Erythroblast (primary cell): ENCODE measurements around the gene CYB5R3.

Source experiments
- GATA1 ChIP-seq: IDR thresholded peaks from 2 replicates; pipeline ENCODE4 v1.6.1; 2011; ENCODE audit warnings: low read depth, mild to moderate bottlenecking, control low read depth, low read length, moderate library complexity
- POLR2A ChIP-seq: IDR thresholded peaks from 2 replicates; pipeline ENCODE4 v1.6.1; 2011; ENCODE audit warnings: mild to moderate bottlenecking, low read length

DNA sequence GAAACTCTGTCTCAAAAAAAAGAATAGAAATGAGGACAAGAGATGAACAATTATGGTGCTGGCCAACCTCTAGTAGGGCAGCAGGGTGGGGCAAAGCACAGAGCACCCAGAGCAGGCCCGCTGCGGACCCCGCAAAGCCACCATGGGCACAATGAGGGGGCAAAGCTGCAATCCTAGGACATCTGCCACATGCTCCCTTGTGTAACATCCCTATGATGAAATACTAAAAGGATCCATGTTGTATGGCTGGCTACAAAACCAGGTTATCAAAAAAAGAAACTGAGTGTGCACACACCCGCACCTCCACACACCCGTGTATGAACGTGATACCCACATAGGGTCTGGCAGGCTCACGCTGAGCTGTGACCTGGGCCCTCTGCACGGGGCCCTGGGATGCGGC is 16.2 kb downstream of the CYB5R3 start:
- TF ChIP-seq POLR2A (no peak), GATA1 (no peak)
